Stimulated activated CD4-positive, alpha-beta T cell treated with anti-CD3 and anti-CD28 coated beads, Interleukin-2, amount 100 ng/mL, for 24 hours (primary cell): ENCODE data around the gene ERBB2.
"Not testable (repeated sequence)": the region's sequence is repeated elsewhere in the genome, so short reads cannot be mapped to it uniquely, and the experiment has no call there.

Experiments used
- DNase-seq, 2 donors: peaks; one replicate each; pipeline ENCODE4 v3.0.0-alpha.2; 2020

The ERBB2 gene

GRCh38 chr17:39748444-39749034 lies 48.7 kb downstream of the ERBB2 start:
- DNase-seq: not testable (repeated sequence)

GRCh38 chr17:39750131-39751015 lies 50.5 kb downstream of the ERBB2 start:
- no peak for DNase-seq

- no peak for DNase-seq
Measured at GRCh38 chr17:39751016-39751543, 51.2 kb downstream of the ERBB2 start.

- no peak for DNase-seq
Measured at GRCh38 chr17:39751637-39752036, 51.8 kb downstream of the ERBB2 start.

GRCh38 chr17:39752241-39752881 lies 52.5 kb downstream of the ERBB2 start:
- DNase-seq: no peak

- DNase-seq: no peak
Measured at GRCh38 chr17:39753514-39754160, 53.8 kb downstream of the ERBB2 start.

GRCh38 chr17:39754161-39754957 lies 54.5 kb downstream of the ERBB2 start:
- DNase-seq: peak; percentile 92 to 96

GRCh38 chr17:39754958-39755553 lies 55.2 kb downstream of the ERBB2 start:
- DNase-seq: peak in 1 of 2 donors; percentile 38

GRCh38 chr17:39755554-39756379 lies 55.9 kb downstream of the ERBB2 start:
- peak; percentile 51 to 62 for DNase-seq

GRCh38 chr17:39756380-39757079 lies 56.7 kb downstream of the ERBB2 start:
- no peak for DNase-seq

- DNase-seq: no peak
Measured at GRCh38 chr17:39757176-39757662, 57.4 kb downstream of the ERBB2 start.

GRCh38 chr17:39757931-39758873 lies 58.3 kb downstream of the ERBB2 start:
- DNase-seq: peak; percentile 55 to 64

- DNase-seq: no peak
Measured at GRCh38 chr17:39759204-39759603, 59.3 kb downstream of the ERBB2 start.

- DNase-seq: no peak
Measured at GRCh38 chr17:39761861-39762496, 62.1 kb downstream of the ERBB2 start.

GRCh38 chr17:39763051-39763820 lies 63.4 kb downstream of the ERBB2 start:
- no peak for DNase-seq

GRCh38 chr17:39764171-39764570 lies 64.3 kb downstream of the ERBB2 start:
- not testable (repeated sequence) for DNase-seq

GRCh38 chr17:39765175-39765574 lies 65.3 kb downstream of the ERBB2 start:
- DNase-seq: no peak
